Measurements from ENCODE around the gene BRAF. TPM values are rescaled to one million over a fixed set of nuclear protein-coding genes. Genes with fewer than 3 reads are reported as not detected.
"Not testable (repeated sequence)": the region's sequence is repeated elsewhere in the genome, so short reads cannot be mapped to it uniquely, and the experiment has no call there.

The BRAF gene
- total RNA-seq, 1 donor from 2014 or later = 11.3 TPM

DNA sequence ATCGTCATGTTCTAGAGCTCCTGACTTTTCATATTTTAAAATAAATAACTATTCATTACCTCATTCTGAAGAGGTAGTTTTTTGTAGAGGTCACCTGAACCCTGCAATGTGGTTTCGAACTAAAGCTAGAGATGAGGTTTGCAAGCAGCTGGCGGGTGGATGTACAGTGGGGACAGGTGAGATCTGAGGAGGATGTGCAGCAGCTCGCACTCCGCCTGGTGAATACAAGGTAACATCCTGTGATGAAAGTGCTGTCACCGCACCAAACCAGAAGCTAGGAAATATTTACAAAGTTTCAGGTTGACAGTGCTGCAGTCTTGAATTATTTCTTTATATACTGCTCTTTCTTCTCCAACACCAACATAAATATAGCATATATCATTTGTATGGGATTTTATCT is 201.7 kb downstream of the BRAF start:
- no peak for DNase-seq (ENCODE audit: low read depth)
- H3K27me3 ChIP-seq (ENCODE audit: control insufficient read depth, insufficient read depth, low read length) = no peaks in the 10 kb centered on the region
- TF ChIP-seq CTCF (IDR thresholded peaks at IDR 0.05; ENCODE audit: insufficient read depth, low read length, severe bottlenecking) = no peak
- no peak for FAIRE-seq
- peaks cover 2% of the 10 kb centered on the region for H3K36me3 ChIP-seq (ENCODE audit: control insufficient read depth, insufficient read depth, low read length)
- no peak overlapping the region for H3K4me3 ChIP-seq (ENCODE audit: low read depth, low read length)

- Histone ChIP-seq H3K4me3 (ENCODE audit: low read depth, low read length) (no peak overlapping the region), H3K27me3 (ENCODE audit: control insufficient read depth, insufficient read depth, low read length) (no peaks in the 10 kb centered on the region), H3K36me3 (ENCODE audit: control insufficient read depth, insufficient read depth, low read length) (peaks cover 2% of the 10 kb centered on the region)
- TF ChIP-seq CTCF (IDR thresholded peaks at IDR 0.05; ENCODE audit: insufficient read depth, low read length, severe bottlenecking) = no peak
- FAIRE-seq = no peak
- DNase-seq (ENCODE audit: low read depth) = no peak
Measured at GRCh38 chr7:140722254-140722653, 202.5 kb downstream of the BRAF start.

GRCh38 chr7:140719721-140720120 is 205.0 kb downstream of the BRAF start:
- no peak for TF ChIP-seq CTCF (IDR thresholded peaks at IDR 0.05; ENCODE audit: insufficient read depth, low read length, severe bottlenecking)
- peak; percentile 5 for DNase-seq (ENCODE audit: low read depth)
- Histone ChIP-seq H3K27me3 (ENCODE audit: control insufficient read depth, insufficient read depth, low read length) (no peaks in the 10 kb centered on the region), H3K4me3 (ENCODE audit: low read depth, low read length) (no peak overlapping the region), H3K36me3 (ENCODE audit: control insufficient read depth, insufficient read depth, low read length) (no peaks in the 10 kb centered on the region)
- no peak for FAIRE-seq

- no peak for FAIRE-seq
- Histone ChIP-seq H3K36me3 (ENCODE audit: control insufficient read depth, insufficient read depth, low read length) (no peaks in the 10 kb centered on the region), H3K27me3 (ENCODE audit: control insufficient read depth, insufficient read depth, low read length) (no peaks in the 10 kb centered on the region), H3K4me3 (ENCODE audit: low read depth, low read length) (no peak overlapping the region)
- DNase-seq (ENCODE audit: low read depth) = no peak
- TF ChIP-seq CTCF (IDR thresholded peaks at IDR 0.05; ENCODE audit: insufficient read depth, low read length, severe bottlenecking) = no peak
Measured at GRCh38 chr7:140714331-140715040, 210.2 kb downstream of the BRAF start.

GRCh38 chr7:140712392-140712791 is 212.3 kb downstream of the BRAF start:
- not testable (repeated sequence) for FAIRE-seq; DNase-seq (ENCODE audit: low read depth); H3K36me3 ChIP-seq (ENCODE audit: control insufficient read depth, insufficient read depth, low read length); H3K4me3 ChIP-seq (ENCODE audit: low read depth, low read length); H3K27me3 ChIP-seq (ENCODE audit: control insufficient read depth, insufficient read depth, low read length)

DNA sequence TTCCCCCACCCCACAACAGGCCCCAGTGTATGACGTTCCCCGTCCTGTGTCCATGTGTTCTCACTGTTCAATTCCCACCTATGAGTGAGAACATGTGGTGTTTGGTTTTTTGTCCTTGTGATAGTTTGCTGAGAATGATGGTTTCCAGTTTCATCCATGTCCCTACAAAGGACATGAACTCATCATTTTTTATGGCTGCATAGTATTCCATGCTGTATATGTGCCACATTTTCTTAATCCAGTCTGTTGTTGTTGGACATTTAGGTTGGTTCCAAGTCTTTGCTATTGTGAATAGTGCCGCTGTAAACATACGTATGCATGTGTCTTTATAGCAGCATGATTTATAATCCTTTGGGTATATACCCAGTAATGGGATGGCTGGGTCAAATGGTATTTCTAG is 216.0 kb downstream of the BRAF start:
- not testable (repeated sequence) for H3K4me3 ChIP-seq (ENCODE audit: low read depth, low read length); H3K27me3 ChIP-seq (ENCODE audit: control insufficient read depth, insufficient read depth, low read length); H3K36me3 ChIP-seq (ENCODE audit: control insufficient read depth, insufficient read depth, low read length); FAIRE-seq; DNase-seq (ENCODE audit: low read depth)

DNA sequence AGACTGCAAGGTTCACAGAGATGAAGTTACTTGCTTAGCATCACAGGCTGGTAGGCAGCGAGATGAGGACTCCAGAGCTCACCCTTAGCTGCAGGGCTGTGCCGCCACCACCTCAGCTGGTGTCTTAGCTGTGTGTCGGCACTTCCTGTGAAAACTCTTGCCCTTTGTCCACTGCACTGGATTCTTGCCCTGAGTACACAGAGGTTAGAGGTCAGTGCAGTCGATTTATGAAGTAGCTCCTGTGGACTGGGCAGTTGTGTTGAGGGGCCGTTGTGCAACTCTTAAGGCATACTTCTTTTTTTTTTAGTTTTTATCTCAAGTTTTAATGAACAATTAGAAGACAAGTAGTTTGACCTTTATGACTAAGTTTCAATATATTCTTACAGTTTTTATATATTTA is 217.6 kb downstream of the BRAF start:
- TF ChIP-seq CTCF (IDR thresholded peaks at IDR 0.05; ENCODE audit: insufficient read depth, low read length, severe bottlenecking) = no peak
- no peaks in the 10 kb centered on the region for H3K27me3 ChIP-seq (ENCODE audit: control insufficient read depth, insufficient read depth, low read length)
- H3K4me3 ChIP-seq (ENCODE audit: low read depth, low read length) = no peak overlapping the region
- peaks cover 6% of the 10 kb centered on the region for H3K36me3 ChIP-seq (ENCODE audit: control insufficient read depth, insufficient read depth, low read length)
- FAIRE-seq (no peak), DNase-seq (ENCODE audit: low read depth) (no peak)
